ENCODE measurements around the gene KCNH6. TPM values are rescaled to one million over a fixed set of nuclear protein-coding genes. Genes with fewer than 3 reads are reported as not detected.

Gene KCNH6
- total RNA-seq, 1 donor from 2014 or later: not detected

- intact Hi-C loops (cut with micrococcal nuclease): no loop called here
- DNase-seq (no peak), ATAC-seq (no peak)
Observed at GRCh38 chr17:63526861-63527260, 3.7 kb downstream of the KCNH6 start.

GRCh38 chr17:63528183-63528582, 5.0 kb downstream of the KCNH6 start:
- DNase-seq: no peak
- intact Hi-C loops (cut with micrococcal nuclease): no loop called here
- ATAC-seq: no peak

- intact Hi-C loops (cut with micrococcal nuclease): no loop called here
- ATAC-seq (peak; percentile 25), DNase-seq (no peak)
Observed at GRCh38 chr17:63529711-63530556, 6.8 kb downstream of the KCNH6 start.

- ATAC-seq: no peak
- intact Hi-C loops (cut with micrococcal nuclease): no loop called here
- DNase-seq: no peak
Observed at GRCh38 chr17:63530557-63531021, 7.4 kb downstream of the KCNH6 start.

GRCh38 chr17:63531022-63531965, 8.1 kb downstream of the KCNH6 start:
- no peak for DNase-seq
- intact Hi-C loops (cut with micrococcal nuclease): no loop called here
- ATAC-seq: no peak

GRCh38 chr17:63533433-63534077, 10.4 kb downstream of the KCNH6 start:
- intact Hi-C loops (cut with micrococcal nuclease): no loop called here
- no peak for ATAC-seq
- DNase-seq: no peak

- DNase-seq (no peak), ATAC-seq (no peak)
- intact Hi-C loops (cut with micrococcal nuclease): no loop called here
Observed at GRCh38 chr17:63534078-63534570, 11.0 kb downstream of the KCNH6 start.

GRCh38 chr17:63534816-63535455, 11.8 kb downstream of the KCNH6 start:
- intact Hi-C loops (cut with micrococcal nuclease): no loop called here
- DNase-seq: no peak
- ATAC-seq: no peak

- intact Hi-C loops (cut with micrococcal nuclease): no loop called here
- ATAC-seq (no peak), DNase-seq (no peak)
Observed at GRCh38 chr17:63535640-63536039, 12.5 kb downstream of the KCNH6 start.

- no peak for ATAC-seq
- DNase-seq: no peak
- intact Hi-C loops (cut with micrococcal nuclease): no loop called here
Observed at GRCh38 chr17:63537001-63537400, 13.8 kb downstream of the KCNH6 start.

GRCh38 chr17:63537991-63538692, 15.0 kb downstream of the KCNH6 start:
- ATAC-seq (no peak), DNase-seq (no peak)
- intact Hi-C loops (cut with micrococcal nuclease): no loop called here

GRCh38 chr17:63538693-63539595, 15.8 kb downstream of the KCNH6 start:
- no peak for DNase-seq
- intact Hi-C loops (cut with micrococcal nuclease): no loop called here
- no peak for ATAC-seq

- DNase-seq: no peak
- ATAC-seq: no peak
- intact Hi-C loops (cut with micrococcal nuclease): no loop called here
Observed at GRCh38 chr17:63540590-63540989, 17.4 kb downstream of the KCNH6 start.

- intact Hi-C loops (cut with micrococcal nuclease): no loop called here
- ATAC-seq (no peak), DNase-seq (no peak)
Observed at GRCh38 chr17:63542218-63542545, 19.0 kb downstream of the KCNH6 start.

- DNase-seq (no peak), ATAC-seq (no peak)
- intact Hi-C loops (cut with micrococcal nuclease): no loop called here
Observed at GRCh38 chr17:63542942-63543821, 20.0 kb downstream of the KCNH6 start.

GRCh38 chr17:63543822-63544420, 20.8 kb downstream of the KCNH6 start:
- ATAC-seq: no peak
- intact Hi-C loops (cut with micrococcal nuclease): no loop called here
- DNase-seq: no peak
